ENCODE measurements around the gene FRY.

Gene FRY

GRCh38 chr13:32107474-32107873 is 75.9 kb downstream of the FRY start:
- DNase-seq (ENCODE audit: low read depth in 2 of 2) = no peak
- TF ChIP-seq CTCF (IDR thresholded peaks at IDR 0.05; ENCODE audit: low read depth, low read length) = no peak
- no peak overlapping the region for H3K4me3 ChIP-seq (replicated peaks in 1 of 2; ENCODE audit: low read depth in 2 of 2, low read length in 2 of 2)

DNA sequence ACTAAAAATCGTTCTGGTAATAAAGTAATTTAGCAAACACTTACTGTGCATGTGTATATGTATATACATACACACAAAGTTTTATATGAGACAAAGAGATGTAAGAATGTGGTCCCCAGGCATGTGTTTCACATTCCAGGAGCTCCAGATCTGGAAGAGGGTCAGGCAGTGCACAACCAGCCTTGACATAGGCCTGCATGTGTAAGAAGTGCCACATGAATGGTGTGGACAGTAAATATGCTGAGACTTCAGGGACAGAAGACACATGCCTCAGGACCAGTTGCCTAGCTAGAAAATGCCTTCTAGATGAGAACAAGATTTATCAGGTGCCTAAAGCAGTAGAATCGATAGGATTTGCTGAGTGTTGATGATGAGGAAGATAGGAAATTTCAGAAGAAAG is 76.4 kb downstream of the FRY start:
- no peak overlapping the region for H3K4me3 ChIP-seq (replicated peaks in 1 of 2; ENCODE audit: low read depth in 2 of 2, low read length in 2 of 2)
- TF ChIP-seq CTCF (IDR thresholded peaks at IDR 0.05; ENCODE audit: low read depth, low read length) = no peak

DNA sequence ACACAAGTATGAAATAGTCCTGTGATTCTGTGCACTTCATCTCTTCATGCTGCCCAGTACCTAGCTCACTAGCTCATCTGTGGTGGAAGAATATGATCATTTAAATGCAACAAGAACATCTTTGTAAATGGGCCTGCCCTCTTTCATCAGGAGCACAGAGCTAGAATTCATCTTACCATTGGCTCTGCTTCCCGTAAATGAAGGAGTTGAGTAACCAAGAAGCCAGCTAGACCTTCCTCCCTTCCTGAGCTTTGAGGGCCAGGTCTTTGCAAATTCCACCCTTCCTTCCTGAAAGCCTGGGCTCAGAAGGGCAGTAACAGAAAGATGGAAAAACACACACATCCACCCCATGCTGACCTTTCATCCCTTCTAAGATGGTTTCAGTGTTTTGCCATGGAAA is 82.0 kb downstream of the FRY start:
- DNase-seq (ENCODE audit: low read depth in 2 of 2) = no peak
- TF ChIP-seq CTCF (IDR thresholded peaks at IDR 0.05; ENCODE audit: low read depth, low read length) = no peak
- H3K4me3 ChIP-seq (replicated peaks in 1 of 2; ENCODE audit: low read depth in 2 of 2, low read length in 2 of 2) = no peak overlapping the region

More for the DNA sequence above, 76.4 kb downstream of the FRY start:
- no peak for DNase-seq (ENCODE audit: low read depth in 2 of 2)

- H3K4me3 ChIP-seq (replicated peaks in 1 of 2; ENCODE audit: low read depth in 2 of 2, low read length in 2 of 2) = no peak overlapping the region
- no peak for DNase-seq (ENCODE audit: low read depth in 2 of 2)
Measured at GRCh38 chr13:32114284-32114950, 82.8 kb downstream of the FRY start.

DNA sequence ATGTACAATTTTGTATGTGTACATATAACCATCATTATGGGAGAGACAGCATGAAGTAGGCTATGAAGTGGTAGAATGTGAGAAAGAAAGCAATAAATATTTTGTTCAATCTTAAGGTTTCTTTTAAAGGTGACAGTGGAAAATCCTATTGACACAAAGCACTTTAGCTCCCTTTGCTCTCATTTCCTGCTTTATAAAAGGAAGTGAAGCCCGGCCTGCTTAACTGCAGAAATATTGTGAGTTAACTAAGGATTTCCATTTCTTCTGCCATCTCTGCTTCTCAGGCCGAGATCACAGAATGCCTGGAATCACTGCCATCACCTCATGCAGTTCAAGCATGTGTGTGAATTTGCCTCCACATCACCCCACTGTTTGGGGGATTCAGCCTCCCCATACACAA is 83.5 kb downstream of the FRY start:
- no peak for DNase-seq (ENCODE audit: low read depth in 2 of 2)
- TF ChIP-seq CTCF (IDR thresholded peaks at IDR 0.05; ENCODE audit: low read depth, low read length) = no peak
- H3K4me3 ChIP-seq (replicated peaks in 1 of 2; ENCODE audit: low read depth in 2 of 2, low read length in 2 of 2) = no peak overlapping the region

More at GRCh38 chr13:32114284-32114950, 82.8 kb downstream of the FRY start:
- no peak for TF ChIP-seq CTCF (IDR thresholded peaks at IDR 0.05; ENCODE audit: low read depth, low read length)

DNA sequence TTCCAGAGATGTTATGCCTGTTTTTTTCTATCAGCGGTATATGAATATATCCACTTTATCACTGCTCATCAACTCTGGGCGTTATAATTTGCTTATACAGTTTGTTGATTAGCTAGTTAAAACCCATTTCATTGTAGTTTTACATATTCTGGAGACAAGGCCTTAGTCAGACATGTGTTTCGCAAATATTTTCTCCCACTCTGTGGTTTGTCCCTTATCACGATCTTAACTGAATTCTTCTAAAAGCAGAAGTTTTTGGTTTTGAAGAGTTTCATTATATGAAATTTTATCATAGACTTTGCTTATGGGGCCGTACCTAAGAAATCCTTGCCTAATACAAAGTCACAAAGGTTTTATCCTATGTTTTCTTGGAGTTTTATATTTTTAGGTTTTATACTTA is 84.6 kb downstream of the FRY start:
- TF ChIP-seq CTCF (IDR thresholded peaks at IDR 0.05; ENCODE audit: low read depth, low read length) = no peak
- DNase-seq (ENCODE audit: low read depth in 2 of 2) = peak in 1 of 2 donors; percentile 31
- no peak overlapping the region for H3K4me3 ChIP-seq (replicated peaks in 1 of 2; ENCODE audit: low read depth in 2 of 2, low read length in 2 of 2)

DNA sequence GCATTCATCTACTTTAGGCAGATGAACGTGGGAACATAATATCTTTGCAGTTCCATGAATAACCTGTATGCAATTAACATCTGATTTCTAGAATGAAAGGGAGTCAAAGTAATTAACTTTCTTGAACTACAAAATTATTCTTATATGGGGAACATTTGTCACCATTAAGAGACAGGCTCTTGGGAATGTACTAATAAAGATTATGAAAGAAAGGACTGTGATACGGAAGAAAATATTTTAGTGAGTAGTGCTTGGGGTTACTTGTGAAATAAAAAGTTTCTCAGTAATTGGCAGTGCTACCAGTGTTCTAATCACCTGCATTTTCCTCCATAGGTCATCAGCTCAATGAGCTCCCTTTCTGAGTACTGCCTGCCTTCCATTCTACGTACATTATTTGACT is 85.4 kb downstream of the FRY start:
- no peak for TF ChIP-seq CTCF (IDR thresholded peaks at IDR 0.05; ENCODE audit: low read depth, low read length)
- DNase-seq (ENCODE audit: low read depth in 2 of 2) = no peak
- no peak overlapping the region for H3K4me3 ChIP-seq (replicated peaks in 1 of 2; ENCODE audit: low read depth in 2 of 2, low read length in 2 of 2)

All from cardiac fibroblast (primary cell).